ENCODE measurements around the gene RAPGEF5.

DNA sequence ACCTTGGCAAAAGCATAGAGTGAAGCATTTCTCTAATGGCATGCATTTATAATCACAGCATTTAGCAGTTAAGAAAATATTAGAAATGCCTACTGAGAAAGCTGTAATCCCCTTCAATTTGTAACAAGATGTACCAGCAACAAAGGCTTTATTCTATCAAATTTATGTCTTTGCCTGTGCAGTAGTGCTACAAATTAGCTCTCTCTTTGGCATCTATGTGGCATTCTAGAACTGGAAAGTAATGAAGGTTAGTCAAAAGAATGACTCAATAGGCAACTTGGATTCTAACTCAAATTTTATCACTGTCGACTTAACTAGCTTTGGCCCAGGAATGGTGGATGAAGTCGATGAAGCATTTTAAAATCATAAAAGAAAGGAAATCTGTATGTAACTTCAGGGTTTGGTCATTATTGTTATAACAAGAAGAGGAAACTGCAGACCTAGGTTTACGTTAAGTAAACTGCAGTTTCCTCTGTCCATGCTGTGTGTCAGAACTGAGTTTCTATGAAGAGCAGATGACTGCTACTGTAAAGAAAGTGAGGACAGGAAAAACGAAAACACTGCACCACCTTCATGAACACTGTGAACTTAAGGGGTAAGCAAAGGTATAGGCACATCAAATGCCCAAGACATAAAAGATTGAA, 140.0 kb downstream of the RAPGEF5 start:
- TF ChIP-seq MYC (IDR thresholded peaks at IDR 0.05; ENCODE audit: low read depth, low read length) (no peak), POLR2AphosphoS5 (IDR thresholded peaks at IDR 0.05; ENCODE audit: insufficient read depth, low read depth, low read length) (peak; percentile 43), JUN (IDR thresholded peaks at IDR 0.05; ENCODE audit: borderline replicate concordance, insufficient read depth, insufficient read length, low read depth) (peak; percentile 18), POLR2A (IDR thresholded peaks at IDR 0.05; ENCODE audit: low read depth, low read length) (peak; percentile 36), EZH2 (IDR thresholded peaks at IDR 0.05; ENCODE audit: borderline replicate concordance, low read depth, low read length, severe bottlenecking) (no peak)
- TF ChIP-seq, protein P1, sequence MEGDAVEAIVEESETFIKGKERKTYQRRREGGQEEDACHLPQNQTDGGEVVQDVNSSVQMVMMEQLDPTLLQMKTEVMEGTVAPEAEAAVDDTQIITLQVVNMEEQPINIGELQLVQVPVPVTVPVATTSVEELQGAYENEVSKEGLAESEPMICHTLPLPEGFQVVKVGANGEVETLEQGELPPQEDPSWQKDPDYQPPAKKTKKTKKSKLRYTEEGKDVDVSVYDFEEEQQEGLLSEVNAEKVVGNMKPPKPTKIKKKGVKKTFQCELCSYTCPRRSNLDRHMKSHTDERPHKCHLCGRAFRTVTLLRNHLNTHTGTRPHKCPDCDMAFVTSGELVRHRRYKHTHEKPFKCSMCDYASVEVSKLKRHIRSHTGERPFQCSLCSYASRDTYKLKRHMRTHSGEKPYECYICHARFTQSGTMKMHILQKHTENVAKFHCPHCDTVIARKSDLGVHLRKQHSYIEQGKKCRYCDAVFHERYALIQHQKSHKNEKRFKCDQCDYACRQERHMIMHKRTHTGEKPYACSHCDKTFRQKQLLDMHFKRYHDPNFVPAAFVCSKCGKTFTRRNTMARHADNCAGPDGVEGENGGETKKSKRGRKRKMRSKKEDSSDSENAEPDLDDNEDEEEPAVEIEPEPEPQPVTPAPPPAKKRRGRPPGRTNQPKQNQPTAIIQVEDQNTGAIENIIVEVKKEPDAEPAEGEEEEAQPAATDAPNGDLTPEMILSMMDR (IDR thresholded peaks at IDR 0.05; ENCODE audit: extremely low read depth in 1 of 2, insufficient read depth in 1 of 2, low read depth in 1 of 2, low read length in 2 of 2), result no peak

Data from endothelial cell of umbilical vein (primary cell).